Measurements from ENCODE around the gene NDUFC1.

The NDUFC1 gene

GRCh38 chr4:139242511-139243051 is 59.7 kb downstream of the NDUFC1 start:
- H3K4me3 ChIP-seq (replicated peaks; ENCODE audit: low read depth, low read length) = no peak overlapping the region
- peak; percentile 84 for DNase-seq (ENCODE audit: extremely low read depth, low read depth)
- no peak for TF ChIP-seq CTCF (IDR thresholded peaks at IDR 0.05; ENCODE audit: low read depth, low read length, missing control alignments)

- DNase-seq (ENCODE audit: extremely low read depth, low read depth) = no peak
- no peak for TF ChIP-seq CTCF (IDR thresholded peaks at IDR 0.05; ENCODE audit: low read depth, low read length, missing control alignments)
- H3K4me3 ChIP-seq (replicated peaks; ENCODE audit: low read depth, low read length) = no peak overlapping the region
Measured at GRCh38 chr4:139241784-139242151, 60.5 kb downstream of the NDUFC1 start.

- H3K4me3 ChIP-seq (replicated peaks; ENCODE audit: low read depth, low read length) = no peak overlapping the region
- no peak for DNase-seq (ENCODE audit: extremely low read depth, low read depth)
- TF ChIP-seq CTCF (IDR thresholded peaks at IDR 0.05; ENCODE audit: low read depth, low read length, missing control alignments) = no peak
Measured at GRCh38 chr4:139241086-139241783, 61.0 kb downstream of the NDUFC1 start.
